ENCODE data around the gene SCTR. TPM values are rescaled to one million over a fixed set of nuclear protein-coding genes. Genes with fewer than 3 reads are reported as not detected.

Gene SCTR
- total and polyA plus RNA-seq, 2 of the 13 experiments (the other 11 are each of a cell fraction or from before 2014, with no cell fraction given): not detected

- TF ChIP-seq NCOA5 (CRISPR knock-in tag; IDR thresholded peaks at IDR 0.05): no peak
- no peak for TF ChIP-seq ZSCAN30 (CRISPR knock-in tag; IDR thresholded peaks at IDR 0.05)
- TF ChIP-seq ZNF451 (CRISPR knock-in tag; IDR thresholded peaks at IDR 0.05): no peak
- TF ChIP-seq, protein P1, sequence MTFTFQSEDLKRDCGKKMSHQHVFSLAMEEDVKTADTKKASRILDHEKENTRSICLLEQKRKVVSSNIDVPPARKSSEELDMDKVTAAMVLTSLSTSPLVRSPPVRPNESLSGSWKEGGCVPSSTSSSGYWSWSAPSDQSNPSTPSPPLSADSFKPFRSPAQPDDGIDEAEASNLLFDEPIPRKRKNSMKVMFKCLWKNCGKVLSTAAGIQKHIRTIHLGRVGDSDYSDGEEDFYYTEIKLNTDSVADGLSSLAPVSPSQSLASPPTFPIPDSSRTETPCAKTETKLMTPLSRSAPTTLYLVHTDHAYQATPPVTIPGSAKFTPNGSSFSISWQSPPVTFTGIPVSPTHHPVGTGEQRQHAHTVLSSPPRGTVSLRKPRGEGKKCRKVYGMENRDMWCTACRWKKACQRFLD (CRISPR knock-in tag; IDR thresholded peaks at IDR 0.05; ENCODE audit: borderline replicate concordance): no peak
- no peak for TF ChIP-seq ISL2 (CRISPR knock-in tag; IDR thresholded peaks at IDR 0.05)
- TF ChIP-seq, protein P2, sequence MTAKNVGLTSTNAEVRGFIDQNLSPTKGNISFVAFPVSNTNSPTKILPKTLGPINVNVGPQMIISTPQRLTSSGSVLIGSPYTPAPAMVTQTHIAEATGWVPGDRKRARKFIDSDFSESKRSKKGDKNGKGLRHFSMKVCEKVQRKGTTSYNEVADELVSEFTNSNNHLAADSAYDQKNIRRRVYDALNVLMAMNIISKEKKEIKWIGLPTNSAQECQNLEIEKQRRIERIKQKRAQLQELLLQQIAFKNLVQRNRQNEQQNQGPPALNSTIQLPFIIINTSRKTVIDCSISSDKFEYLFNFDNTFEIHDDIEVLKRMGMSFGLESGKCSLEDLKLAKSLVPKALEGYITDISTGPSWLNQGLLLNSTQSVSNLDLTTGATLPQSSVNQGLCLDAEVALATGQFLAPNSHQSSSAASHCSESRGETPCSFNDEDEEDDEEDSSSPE (CRISPR knock-in tag; IDR thresholded peaks at IDR 0.05): peak; percentile 10; the same call in 1 of the 2 replicates
- no peak for TF ChIP-seq HOXA5 (CRISPR knock-in tag; IDR thresholded peaks at IDR 0.05)
- no peak for TF ChIP-seq IRF2 (CRISPR knock-in tag; IDR thresholded peaks at IDR 0.05)
- TF ChIP-seq, protein P3, sequence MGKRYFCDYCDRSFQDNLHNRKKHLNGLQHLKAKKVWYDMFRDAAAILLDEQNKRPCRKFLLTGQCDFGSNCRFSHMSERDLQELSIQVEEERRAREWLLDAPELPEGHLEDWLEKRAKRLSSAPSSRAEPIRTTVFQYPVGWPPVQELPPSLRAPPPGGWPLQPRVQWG (CRISPR knock-in tag; IDR thresholded peaks at IDR 0.05; ENCODE audit: borderline replicate concordance, low read depth): no peak
- TF ChIP-seq ELF1 (CRISPR knock-in tag; IDR thresholded peaks at IDR 0.05): no peak; the same call in 1 of the 2 replicates
- no peak for TF ChIP-seq ZBTB3 (CRISPR knock-in tag; IDR thresholded peaks at IDR 0.05; ENCODE audit: borderline replicate concordance, low read depth)
- TF ChIP-seq CBX2 (IDR thresholded peaks at IDR 0.05; ENCODE audit: low read depth, low read length): no peak
- TF ChIP-seq CBX2 (CRISPR knock-in tag; IDR thresholded peaks at IDR 0.05; ENCODE audit: low read depth): no peak
- TF ChIP-seq ZNF205 (CRISPR knock-in tag; IDR thresholded peaks at IDR 0.05): no peak
- TF ChIP-seq MIXL1 (CRISPR knock-in tag; IDR thresholded peaks at IDR 0.05): no peak
- peak; percentile 6; the same call in 1 of the 2 replicates for TF ChIP-seq RBFOX2 (IDR thresholded peaks at IDR 0.05; ENCODE audit: low read depth, low read length)
- no peak for TF ChIP-seq RNF219 (CRISPR knock-in tag; IDR thresholded peaks at IDR 0.05)
- no peak for TF ChIP-seq ZNF776 (CRISPR knock-in tag; IDR thresholded peaks at IDR 0.05)
- TF ChIP-seq KDM5A (IDR thresholded peaks at IDR 0.05; ENCODE audit: borderline replicate concordance, low read length): peak; percentile 59; the same call in 1 of the 2 replicates
- no peak for TF ChIP-seq TEF (CRISPR knock-in tag; IDR thresholded peaks at IDR 0.05)
- TF ChIP-seq ZNF570 (CRISPR knock-in tag; IDR thresholded peaks at IDR 0.05; ENCODE audit: borderline replicate concordance): no peak
- TF ChIP-seq FIP1L1 (IDR thresholded peaks at IDR 0.05; ENCODE audit: borderline replicate concordance, insufficient read depth, low read depth, low read length): no peak
Observed at GRCh38 chr2:119431976-119432850, 92.1 kb downstream of the SCTR start (continued).
